ENCODE data around the gene G0S2. TPM values are rescaled to one million over a fixed set of nuclear protein-coding genes. Genes with fewer than 3 reads are reported as not detected.

The G0S2 gene
- total and polyA plus RNA-seq, 3 experiments from 2014 or later = 3.8 to 4.5 TPM; not detected in 1

DNA sequence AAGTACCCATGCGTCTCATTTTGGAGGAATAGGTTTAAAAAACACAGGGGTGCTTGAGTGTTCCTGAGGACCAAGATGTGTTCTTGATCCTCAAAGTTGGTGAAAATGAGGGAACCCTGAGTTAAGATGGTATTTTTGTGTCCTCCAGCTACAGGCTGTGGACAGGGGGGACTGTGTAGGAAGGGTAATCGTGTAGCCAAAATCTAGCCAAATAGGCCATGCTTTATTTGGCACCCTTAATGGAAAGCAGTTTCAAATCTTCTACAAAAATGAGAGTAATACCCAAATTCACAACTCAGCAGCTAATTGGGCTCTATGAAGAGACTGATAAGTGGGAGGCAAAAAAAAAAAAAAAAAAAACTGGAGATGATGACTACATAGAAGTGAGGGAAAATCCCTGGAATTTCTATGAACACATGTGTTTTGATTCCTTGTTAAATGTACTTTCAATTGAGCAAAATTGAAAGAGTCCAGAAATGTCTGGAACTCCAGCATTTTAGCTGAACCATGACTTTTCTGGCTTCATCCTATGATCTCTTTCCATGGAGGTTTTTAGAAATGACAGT lies 29.9 kb downstream of the G0S2 start:
- ChIA-PET POLR2A (interaction anchor here (0.5 kb wide), 1 partner anchor 104 kb away, joined by 6 read pairs; no protein-coding TSS in a partner anchor), CTCF (interaction anchor here (0.7 kb wide), 1 partner anchor 137 kb away, joined by 3 read pairs; no protein-coding TSS in a partner anchor)
- Histone ChIP-seq H3K4me1 (ENCODE audit: insufficient read depth, low read length) (no peaks in the 10 kb centered on the region), H3K27ac (ENCODE audit: low read depth, low read length) (no peak overlapping the region), H3K27me3 (ENCODE audit: insufficient read depth, low read length, poor library complexity, severe bottlenecking) (no peaks in the 10 kb centered on the region), H3K36me3 (ENCODE audit: insufficient read depth, low read length) (no peaks in the 10 kb centered on the region), H3K9me3 (ENCODE audit: low read length) (no peaks in the 10 kb centered on the region), H3K4me3 (ENCODE audit: low read length) (no peak overlapping the region)
- H3K9me3 Mint-ChIP-seq = no peaks in the 10 kb centered on the region
- no peak overlapping the region for H3K4me3 Mint-ChIP-seq
- H3K27me3 Mint-ChIP-seq = peaks cover 7 to 13% of the 10 kb centered on the region in 2 donors
- H3K27ac Mint-ChIP-seq = no peak overlapping the region
- DNase-seq = no peak
- H3K36me3 Mint-ChIP-seq = peaks cover 0 to 10% (median 6%) of the 10 kb centered on the region in 3 donors
- peaks cover 3 to 10% (median 10%) of the 10 kb centered on the region in 3 donors for H3K4me1 Mint-ChIP-seq

DNA sequence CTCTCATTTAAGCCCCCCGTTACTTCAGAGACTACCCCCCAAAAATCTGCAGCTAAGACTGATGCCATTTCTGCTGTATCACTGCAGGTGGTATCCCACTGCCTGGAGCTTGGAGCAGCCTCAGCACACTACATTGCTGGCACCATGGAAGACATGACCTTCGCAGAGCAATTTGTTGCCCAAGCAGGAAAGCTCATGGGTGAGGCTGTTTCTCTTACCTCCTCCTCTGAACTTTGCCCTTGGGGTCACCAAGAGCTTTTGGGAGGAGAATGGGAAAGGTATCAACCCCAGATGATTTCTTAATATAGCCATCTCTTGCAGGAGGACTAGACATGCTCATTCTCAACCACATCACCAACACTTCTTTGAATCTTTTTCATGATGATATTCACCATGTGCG lies 31.4 kb downstream of the G0S2 start:
- H3K4me3 ChIP-seq (ENCODE audit: low read length) = no peak overlapping the region
- H3K27ac ChIP-seq (ENCODE audit: low read depth, low read length) = no peak overlapping the region
- no peaks in the 10 kb centered on the region for H3K36me3 ChIP-seq (ENCODE audit: insufficient read depth, low read length)
- no peaks in the 10 kb centered on the region for H3K9me3 ChIP-seq (ENCODE audit: low read length)
- Mint-ChIP-seq H3K9me3 (no peaks in the 10 kb centered on the region), H3K36me3 (peaks cover 0 to 12% (median 4%) of the 10 kb centered on the region in 3 donors), H3K4me1 (peaks cover 5 to 20% (median 13%) of the 10 kb centered on the region in 3 donors), H3K4me3 (no peak overlapping the region), H3K27me3 (peaks cover 7 to 17% of the 10 kb centered on the region in 2 donors), H3K27ac (no peak overlapping the region)
- ChIA-PET POLR2A (no interaction called here), CTCF (no interaction called here)
- no peaks in the 10 kb centered on the region for H3K27me3 ChIP-seq (ENCODE audit: insufficient read depth, low read length, poor library complexity, severe bottlenecking)
- DNase-seq = no peak
- H3K4me1 ChIP-seq (ENCODE audit: insufficient read depth, low read length) = no peaks in the 10 kb centered on the region

DNA sequence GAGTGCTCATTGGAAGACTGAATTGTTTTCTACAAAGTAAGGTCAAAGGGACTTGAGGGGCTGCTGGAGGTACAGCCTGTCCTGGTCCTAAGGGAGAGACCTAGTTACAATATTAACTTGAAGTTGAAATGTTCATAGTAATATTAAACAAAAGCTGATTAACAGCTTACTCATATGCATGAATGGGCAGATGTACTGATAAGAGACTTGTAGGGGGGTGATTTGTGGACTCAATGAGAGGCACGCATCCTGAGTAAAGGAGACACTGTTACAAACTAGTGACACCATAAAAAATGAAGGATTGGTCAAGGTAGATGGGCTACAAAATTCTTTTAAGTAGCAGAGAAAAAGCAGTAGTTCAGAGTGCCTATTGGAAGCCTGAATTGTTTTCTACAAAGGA lies 32.1 kb downstream of the G0S2 start:
- H3K27ac Mint-ChIP-seq = peak overlapping the region in 1 of 8 donors; percentile 85
- no peaks in the 10 kb centered on the region for H3K36me3 ChIP-seq (ENCODE audit: insufficient read depth, low read length)
- H3K4me3 Mint-ChIP-seq = no peak overlapping the region
- H3K4me1 Mint-ChIP-seq = peaks cover 5 to 20% (median 13%) of the 10 kb centered on the region in 3 donors
- H3K27me3 ChIP-seq (ENCODE audit: insufficient read depth, low read length, poor library complexity, severe bottlenecking) = no peaks in the 10 kb centered on the region
- peaks cover 0 to 9% (median 2%) of the 10 kb centered on the region in 3 donors for H3K36me3 Mint-ChIP-seq
- H3K4me3 ChIP-seq (ENCODE audit: low read length) = no peak overlapping the region
- H3K9me3 ChIP-seq (ENCODE audit: low read length) = no peaks in the 10 kb centered on the region
- CTCF ChIA-PET = interaction anchor here (1.2 kb wide), 1 partner anchor 61 kb away, joined by 3 read pairs; no protein-coding TSS in a partner anchor
- POLR2A ChIA-PET = no interaction called here
- no peak for DNase-seq
- no peaks in the 10 kb centered on the region for H3K9me3 Mint-ChIP-seq
- no peaks in the 10 kb centered on the region for H3K4me1 ChIP-seq (ENCODE audit: insufficient read depth, low read length)
- peaks cover 5 to 17% of the 10 kb centered on the region in 2 donors for H3K27me3 Mint-ChIP-seq
- H3K27ac ChIP-seq (ENCODE audit: low read depth, low read length) = no peak overlapping the region

DNA sequence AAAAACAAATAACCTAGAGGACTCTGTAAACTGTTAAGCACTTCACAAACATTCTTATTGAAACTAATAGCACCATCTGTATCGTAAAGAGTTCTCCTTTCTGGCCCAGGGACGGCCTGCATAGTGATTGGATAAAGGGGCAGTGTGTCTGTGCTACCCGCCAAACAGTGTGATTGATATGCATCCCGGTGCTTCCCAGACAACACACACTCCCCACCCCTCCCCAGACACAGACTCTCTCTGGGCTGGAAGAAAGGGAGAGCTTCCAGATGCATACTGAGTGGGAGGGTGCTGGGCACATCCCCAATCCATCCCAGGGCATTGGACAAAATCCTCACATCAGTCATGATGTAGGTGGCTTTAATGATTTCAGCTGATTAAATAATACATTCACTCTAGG lies 33.1 kb downstream of the G0S2 start:
- Histone ChIP-seq H3K27me3 (ENCODE audit: insufficient read depth, low read length, poor library complexity, severe bottlenecking) (no peaks in the 10 kb centered on the region), H3K4me1 (ENCODE audit: insufficient read depth, low read length) (no peaks in the 10 kb centered on the region), H3K9me3 (ENCODE audit: low read length) (no peaks in the 10 kb centered on the region), H3K4me3 (ENCODE audit: low read length) (no peak overlapping the region), H3K36me3 (ENCODE audit: insufficient read depth, low read length) (no peaks in the 10 kb centered on the region), H3K27ac (ENCODE audit: low read depth, low read length) (no peak overlapping the region)
- DNase-seq = no peak
- ChIA-PET CTCF (interaction anchor here (1.2 kb wide), 1 partner anchor 60 kb away, joined by 3 read pairs; no protein-coding TSS in a partner anchor), POLR2A (no interaction called here)
- Mint-ChIP-seq H3K36me3 (peaks cover 0 to 9% (median 2%) of the 10 kb centered on the region in 3 donors), H3K27ac (no peak overlapping the region), H3K4me3 (no peak overlapping the region), H3K27me3 (peaks cover 5 to 17% of the 10 kb centered on the region in 2 donors), H3K4me1 (peaks cover 5 to 20% (median 13%) of the 10 kb centered on the region in 3 donors), H3K9me3 (no peaks in the 10 kb centered on the region)

- Histone ChIP-seq H3K36me3 (ENCODE audit: insufficient read depth, low read length) (no peaks in the 10 kb centered on the region), H3K4me1 (ENCODE audit: insufficient read depth, low read length) (no peaks in the 10 kb centered on the region), H3K9me3 (ENCODE audit: low read length) (no peaks in the 10 kb centered on the region), H3K27ac (ENCODE audit: low read depth, low read length) (no peak overlapping the region), H3K4me3 (ENCODE audit: low read length) (no peak overlapping the region), H3K27me3 (ENCODE audit: insufficient read depth, low read length, poor library complexity, severe bottlenecking) (no peaks in the 10 kb centered on the region)
- H3K27ac Mint-ChIP-seq = peak overlapping the region in 1 of 8 donors; percentile 14
- ChIA-PET CTCF (no interaction called here), POLR2A (no interaction called here)
- H3K9me3 Mint-ChIP-seq = peaks cover 0 to 1% (median 0%) of the 10 kb centered on the region in 5 donors
- H3K4me1 Mint-ChIP-seq = peaks cover 3 to 15% (median 13%) of the 10 kb centered on the region in 3 donors
- peaks cover 3 to 10% of the 10 kb centered on the region in 2 donors for H3K27me3 Mint-ChIP-seq
- peaks cover 0 to 14% (median 2%) of the 10 kb centered on the region in 3 donors for H3K36me3 Mint-ChIP-seq
- H3K4me3 Mint-ChIP-seq = peak overlapping the region in 3 of 7 donors; percentile 4 to 49 (median 4)
- DNase-seq = no peak
These were observed 34.9 kb downstream of the G0S2 start for GRCh38 chr1:209710093-209710492.

DNA sequence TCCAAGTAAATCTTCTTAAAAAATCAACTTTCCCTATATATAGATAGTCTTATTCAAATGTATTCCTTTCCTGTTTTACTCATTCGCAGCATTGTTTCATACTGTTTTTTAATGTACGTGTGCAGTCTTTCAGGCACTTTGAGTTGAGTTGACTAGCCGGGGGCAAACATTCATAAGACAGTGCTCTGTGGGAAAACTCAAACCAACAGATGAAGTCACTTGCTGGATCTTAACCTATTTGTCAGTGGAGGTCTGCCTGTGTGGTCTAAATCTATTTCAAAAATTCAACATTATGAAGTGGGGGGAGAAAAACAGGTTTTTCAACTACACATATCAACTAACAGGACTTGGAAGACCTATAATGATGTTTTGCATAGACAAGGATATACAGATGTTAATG lies 35.6 kb downstream of the G0S2 start:
- Histone ChIP-seq H3K27me3 (ENCODE audit: insufficient read depth, low read length, poor library complexity, severe bottlenecking) (no peaks in the 10 kb centered on the region), H3K4me1 (ENCODE audit: insufficient read depth, low read length) (no peaks in the 10 kb centered on the region), H3K36me3 (ENCODE audit: insufficient read depth, low read length) (no peaks in the 10 kb centered on the region), H3K27ac (ENCODE audit: low read depth, low read length) (no peak overlapping the region), H3K4me3 (ENCODE audit: low read length) (no peak overlapping the region), H3K9me3 (ENCODE audit: low read length) (no peaks in the 10 kb centered on the region)
- H3K4me3 Mint-ChIP-seq = no peak overlapping the region
- CTCF ChIA-PET = no interaction called here
- peaks cover 0 to 1% (median 0%) of the 10 kb centered on the region in 5 donors for H3K9me3 Mint-ChIP-seq
- H3K27me3 Mint-ChIP-seq = peaks cover 3 to 7% of the 10 kb centered on the region in 2 donors
- POLR2A ChIA-PET = no interaction called here
- peaks cover 0 to 20% (median 2%) of the 10 kb centered on the region in 3 donors for H3K36me3 Mint-ChIP-seq
- no peak for DNase-seq
- H3K4me1 Mint-ChIP-seq = peaks cover 3 to 15% (median 13%) of the 10 kb centered on the region in 3 donors
- no peak overlapping the region for H3K27ac Mint-ChIP-seq

DNA sequence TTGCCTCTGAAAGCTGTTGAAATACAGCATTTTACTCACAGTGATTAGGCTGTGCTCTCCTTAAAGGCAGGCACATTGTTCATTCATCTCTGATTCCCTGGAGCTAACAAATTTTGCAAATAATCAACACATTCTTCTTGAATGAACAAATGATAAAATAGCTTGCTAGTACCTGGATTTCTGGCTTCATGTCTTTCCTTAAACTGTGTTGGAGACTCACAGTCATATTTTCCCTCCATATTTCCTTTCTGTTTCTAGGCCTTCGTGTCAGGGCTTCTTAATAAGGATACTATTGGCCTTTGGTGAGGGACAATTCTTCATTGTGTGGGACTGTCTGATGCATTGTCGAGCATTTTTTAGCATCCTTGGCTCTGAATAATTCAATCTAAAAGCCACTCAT lies 39.1 kb downstream of the G0S2 start:
- no peak overlapping the region for H3K4me3 ChIP-seq (ENCODE audit: low read length)
- ChIA-PET POLR2A (no interaction called here), CTCF (no interaction called here)
- peaks cover 4 to 7% of the 10 kb centered on the region in 2 donors for H3K27me3 Mint-ChIP-seq
- no peaks in the 10 kb centered on the region for H3K4me1 ChIP-seq (ENCODE audit: insufficient read depth, low read length)
- H3K9me3 ChIP-seq (ENCODE audit: low read length) = no peaks in the 10 kb centered on the region
- DNase-seq = no peak
- H3K27ac ChIP-seq (ENCODE audit: low read depth, low read length) = no peak overlapping the region
- H3K27me3 ChIP-seq (ENCODE audit: insufficient read depth, low read length, poor library complexity, severe bottlenecking) = no peaks in the 10 kb centered on the region
- H3K9me3 Mint-ChIP-seq = peaks cover 0 to 1% (median 0%) of the 10 kb centered on the region in 5 donors
- H3K36me3 ChIP-seq (ENCODE audit: insufficient read depth, low read length) = no peaks in the 10 kb centered on the region
- peaks cover 3 to 15% (median 11%) of the 10 kb centered on the region in 3 donors for H3K4me1 Mint-ChIP-seq
- H3K27ac Mint-ChIP-seq = no peak overlapping the region
- H3K4me3 Mint-ChIP-seq = no peak overlapping the region
- H3K36me3 Mint-ChIP-seq = peaks cover 0 to 20% (median 5%) of the 10 kb centered on the region in 3 donors

DNA sequence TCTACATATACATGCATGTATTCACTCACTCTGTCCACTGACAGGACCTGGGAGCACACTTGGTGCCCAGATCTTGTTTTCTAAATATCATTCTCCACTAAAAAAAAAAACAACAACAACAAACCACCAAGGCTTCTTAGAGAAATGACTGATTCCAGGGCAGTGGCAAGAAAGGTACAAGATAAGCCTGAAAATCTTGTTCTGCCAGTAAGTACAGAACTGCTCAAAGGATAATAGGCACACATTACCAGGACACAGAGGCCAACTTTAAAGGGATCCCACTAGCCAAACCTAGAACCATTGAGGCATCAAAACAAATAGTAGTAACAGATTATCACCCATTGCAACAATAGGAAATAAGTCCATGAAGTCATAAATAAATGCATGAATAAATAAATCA lies 40.1 kb downstream of the G0S2 start:
- Histone ChIP-seq H3K27me3 (ENCODE audit: insufficient read depth, low read length, poor library complexity, severe bottlenecking) (no peaks in the 10 kb centered on the region), H3K27ac (ENCODE audit: low read depth, low read length) (no peak overlapping the region), H3K36me3 (ENCODE audit: insufficient read depth, low read length) (no peaks in the 10 kb centered on the region), H3K4me3 (ENCODE audit: low read length) (no peak overlapping the region), H3K4me1 (ENCODE audit: insufficient read depth, low read length) (no peaks in the 10 kb centered on the region), H3K9me3 (ENCODE audit: low read length) (no peaks in the 10 kb centered on the region)
- CTCF ChIA-PET = no interaction called here
- H3K9me3 Mint-ChIP-seq = peaks cover 0 to 1% (median 0%) of the 10 kb centered on the region in 5 donors
- peaks cover 0 to 22% (median 5%) of the 10 kb centered on the region in 3 donors for H3K36me3 Mint-ChIP-seq
- no peak overlapping the region for H3K27ac Mint-ChIP-seq
- H3K4me1 Mint-ChIP-seq = peaks cover under 1 to 8% (median 1%) of the 10 kb centered on the region in 3 donors
- H3K27me3 Mint-ChIP-seq = peaks cover 1 to 4% of the 10 kb centered on the region in 2 donors
- POLR2A ChIA-PET = no interaction called here
- DNase-seq = no peak
- H3K4me3 Mint-ChIP-seq = no peak overlapping the region
